ENCODE results near the gene CROCC2. TPM values are rescaled to one million over a fixed set of nuclear protein-coding genes. Genes with fewer than 3 reads are reported as not detected.

The CROCC2 gene
- total RNA-seq, 1 donor from 2014 or later = not detected

GRCh38 chr2:241014224-241014623 lies 108.1 kb downstream of the CROCC2 start:
- Mint-ChIP-seq H3K9me3 (ENCODE audit: unreplicated experiment) (no peaks in the 10 kb centered on the region), H3K4me1 (ENCODE audit: unreplicated experiment) (peaks cover under 1% of the 10 kb centered on the region), H3K36me3 (ENCODE audit: low read depth, unreplicated experiment) (no peaks in the 10 kb centered on the region), H3K4me3 (ENCODE audit: unreplicated experiment) (no peak overlapping the region), H3K27ac (ENCODE audit: unreplicated experiment) (no peak overlapping the region), H3K27me3 (ENCODE audit: unreplicated experiment) (peaks cover 2% of the 10 kb centered on the region)
- TF ChIP-seq, protein P1, sequence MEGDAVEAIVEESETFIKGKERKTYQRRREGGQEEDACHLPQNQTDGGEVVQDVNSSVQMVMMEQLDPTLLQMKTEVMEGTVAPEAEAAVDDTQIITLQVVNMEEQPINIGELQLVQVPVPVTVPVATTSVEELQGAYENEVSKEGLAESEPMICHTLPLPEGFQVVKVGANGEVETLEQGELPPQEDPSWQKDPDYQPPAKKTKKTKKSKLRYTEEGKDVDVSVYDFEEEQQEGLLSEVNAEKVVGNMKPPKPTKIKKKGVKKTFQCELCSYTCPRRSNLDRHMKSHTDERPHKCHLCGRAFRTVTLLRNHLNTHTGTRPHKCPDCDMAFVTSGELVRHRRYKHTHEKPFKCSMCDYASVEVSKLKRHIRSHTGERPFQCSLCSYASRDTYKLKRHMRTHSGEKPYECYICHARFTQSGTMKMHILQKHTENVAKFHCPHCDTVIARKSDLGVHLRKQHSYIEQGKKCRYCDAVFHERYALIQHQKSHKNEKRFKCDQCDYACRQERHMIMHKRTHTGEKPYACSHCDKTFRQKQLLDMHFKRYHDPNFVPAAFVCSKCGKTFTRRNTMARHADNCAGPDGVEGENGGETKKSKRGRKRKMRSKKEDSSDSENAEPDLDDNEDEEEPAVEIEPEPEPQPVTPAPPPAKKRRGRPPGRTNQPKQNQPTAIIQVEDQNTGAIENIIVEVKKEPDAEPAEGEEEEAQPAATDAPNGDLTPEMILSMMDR (IDR thresholded peaks at IDR 0.05; ENCODE audit: unreplicated experiment) = no peak
- DNase-seq (ENCODE audit: low spot score) = no peak

DNA sequence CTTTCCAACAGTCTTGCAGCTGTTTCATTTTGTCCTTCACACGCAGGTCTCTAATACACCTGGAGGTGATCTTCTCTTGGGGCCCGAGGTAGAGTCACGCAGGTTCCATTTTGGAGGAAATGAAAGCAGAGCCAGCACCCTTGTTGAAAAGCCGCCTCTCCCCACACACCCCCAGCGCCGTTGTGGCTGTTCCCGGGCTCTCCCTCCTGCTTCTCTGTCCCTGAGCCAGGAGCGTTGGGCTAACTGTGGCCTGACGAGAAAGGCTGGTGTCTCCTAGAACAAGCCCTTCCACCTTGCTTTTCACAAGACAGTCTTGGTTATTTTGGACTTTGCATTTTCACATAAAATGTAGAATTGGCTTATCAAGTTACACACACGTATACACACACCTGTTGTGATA lies 108.6 kb downstream of the CROCC2 start:
- no peaks in the 10 kb centered on the region for H3K36me3 Mint-ChIP-seq (ENCODE audit: low read depth, unreplicated experiment)
- H3K4me1 Mint-ChIP-seq (ENCODE audit: unreplicated experiment) = no peaks in the 10 kb centered on the region
- no peaks in the 10 kb centered on the region for H3K9me3 Mint-ChIP-seq (ENCODE audit: unreplicated experiment)
- peaks cover 2% of the 10 kb centered on the region for H3K27me3 Mint-ChIP-seq (ENCODE audit: unreplicated experiment)
- H3K27ac Mint-ChIP-seq (ENCODE audit: unreplicated experiment) = no peak overlapping the region
- TF ChIP-seq, protein P1 (IDR thresholded peaks at IDR 0.05; ENCODE audit: unreplicated experiment) = no peak
- no peak overlapping the region for H3K4me3 Mint-ChIP-seq (ENCODE audit: unreplicated experiment)
- no peak for DNase-seq (ENCODE audit: low spot score)

- Mint-ChIP-seq H3K36me3 (ENCODE audit: low read depth, unreplicated experiment) (no peaks in the 10 kb centered on the region), H3K27ac (ENCODE audit: unreplicated experiment) (no peak overlapping the region), H3K4me1 (ENCODE audit: unreplicated experiment) (no peaks in the 10 kb centered on the region), H3K4me3 (ENCODE audit: unreplicated experiment) (no peak overlapping the region), H3K27me3 (ENCODE audit: unreplicated experiment) (peaks cover 2% of the 10 kb centered on the region), H3K9me3 (ENCODE audit: unreplicated experiment) (no peaks in the 10 kb centered on the region)
- TF ChIP-seq, protein P1 (IDR thresholded peaks at IDR 0.05; ENCODE audit: unreplicated experiment) = no peak
- no peak for DNase-seq (ENCODE audit: low spot score)
Observed at GRCh38 chr2:241015439-241015838, 109.3 kb downstream of the CROCC2 start.

GRCh38 chr2:241017228-241017940 lies 111.2 kb downstream of the CROCC2 start:
- Mint-ChIP-seq H3K36me3 (ENCODE audit: low read depth, unreplicated experiment) (no peaks in the 10 kb centered on the region), H3K27me3 (ENCODE audit: unreplicated experiment) (peaks cover 2% of the 10 kb centered on the region), H3K27ac (ENCODE audit: unreplicated experiment) (no peak overlapping the region), H3K4me1 (ENCODE audit: unreplicated experiment) (no peaks in the 10 kb centered on the region), H3K4me3 (ENCODE audit: unreplicated experiment) (no peak overlapping the region), H3K9me3 (ENCODE audit: unreplicated experiment) (no peaks in the 10 kb centered on the region)
- TF ChIP-seq, protein P1 (IDR thresholded peaks at IDR 0.05; ENCODE audit: unreplicated experiment) = no peak
- DNase-seq (ENCODE audit: low spot score) = no peak

DNA sequence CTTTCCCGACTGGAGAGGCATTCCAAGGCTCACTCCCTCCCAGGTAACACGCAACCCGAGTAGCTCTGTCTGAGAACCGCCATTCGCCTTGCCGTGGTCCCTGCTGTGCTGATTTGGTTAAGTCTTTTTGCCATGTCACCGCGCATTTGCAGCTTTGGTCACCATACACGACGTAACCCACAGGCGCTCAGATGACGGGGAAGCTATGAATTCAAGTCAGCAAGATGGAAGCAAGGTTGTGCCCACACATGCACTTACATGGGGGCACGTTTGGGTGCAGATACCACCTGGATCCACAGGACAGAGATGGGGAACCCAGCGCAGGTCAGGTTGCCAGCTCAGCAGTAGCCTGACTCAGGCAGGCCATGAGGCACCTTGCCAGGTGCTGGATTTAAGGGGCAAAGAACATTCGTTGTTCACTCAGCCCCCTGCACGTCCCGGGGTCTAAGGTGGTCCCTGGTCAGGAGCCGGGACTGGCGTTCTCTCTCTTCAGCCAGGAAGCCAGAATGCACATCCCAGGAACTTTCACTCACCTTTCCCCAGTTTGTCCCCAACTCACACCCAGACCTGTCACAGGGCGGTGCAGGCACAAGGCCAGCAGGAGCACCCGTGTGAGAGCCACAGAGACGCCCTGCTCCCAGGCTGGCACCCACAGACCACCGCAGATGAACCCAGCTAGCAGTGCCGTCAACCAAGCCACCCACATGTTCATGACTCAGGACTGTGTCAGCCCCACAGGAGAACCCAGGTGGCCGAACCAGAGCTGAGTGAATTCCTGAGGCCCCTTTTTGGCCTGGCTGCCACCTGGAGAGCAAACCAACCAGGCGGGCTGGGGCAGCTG lies 112.1 kb downstream of the CROCC2 start:
- TF ChIP-seq, protein P1 (IDR thresholded peaks at IDR 0.05; ENCODE audit: unreplicated experiment) = no peak
- DNase-seq (ENCODE audit: low spot score) = no peak
- peak overlapping the region; percentile 3 for H3K4me3 Mint-ChIP-seq (ENCODE audit: unreplicated experiment)
- no peak overlapping the region for H3K27ac Mint-ChIP-seq (ENCODE audit: unreplicated experiment)
- H3K9me3 Mint-ChIP-seq (ENCODE audit: unreplicated experiment) = no peaks in the 10 kb centered on the region
- H3K36me3 Mint-ChIP-seq (ENCODE audit: low read depth, unreplicated experiment) = no peaks in the 10 kb centered on the region
- H3K27me3 Mint-ChIP-seq (ENCODE audit: unreplicated experiment) = peaks cover 2% of the 10 kb centered on the region
- H3K4me1 Mint-ChIP-seq (ENCODE audit: unreplicated experiment) = no peaks in the 10 kb centered on the region
